Prostate gland (tissue), 2 donors: ENCODE measurements around the gene BHLHE40.

Source experiments
- POLR2AphosphoS5 ChIP-seq: sonication (generic); formaldehyde crosslinking; IDR thresholded peaks from one replicate; pipeline ENCODE4 v1.6.1; 2017; ENCODE audit warnings: antibody characterized with exemption
- TF ChIP-seq, protein P1 (sequence below), 4 experiments: fragments of 200-600 bp in 2 of 4; fragments of 450-650 bp in 2 of 4; sonication (generic) in 2 of 4; IDR thresholded peaks; 1 replicate in 3 of 4; 2 replicates in 1 of 4; pipeline ENCODE4 v1.5.1; 2016 to 2019; ENCODE audit warnings: antibody characterized with exemption in 4 of 4, mild to moderate bottlenecking in 2 of 4, moderate library complexity in 2 of 4

DNA sequence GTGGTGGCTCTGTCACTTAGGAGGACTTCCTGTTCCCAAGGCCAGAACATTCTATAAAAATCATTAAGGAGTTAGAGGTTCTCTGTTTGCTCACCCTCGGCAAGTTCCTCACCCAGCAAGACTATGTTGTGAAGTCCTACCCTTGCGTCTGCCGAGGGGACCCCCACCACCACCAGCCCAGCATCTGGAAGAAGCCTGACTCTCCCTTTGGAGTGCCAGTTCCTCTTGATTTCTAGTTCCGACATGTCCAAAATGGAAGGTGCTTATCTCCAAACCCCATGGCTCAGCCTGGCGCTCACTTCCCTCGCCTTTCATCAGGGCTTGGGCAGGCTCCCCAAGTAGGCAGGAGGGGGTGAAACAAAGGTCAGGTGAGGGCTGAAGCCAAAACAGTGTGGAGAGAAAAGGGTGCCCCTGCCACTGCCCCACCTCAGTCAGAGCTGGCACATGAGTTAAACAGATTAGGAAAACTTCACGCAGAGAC is 41.0 kb downstream of the BHLHE40 start:
- TF ChIP-seq, protein P1, sequence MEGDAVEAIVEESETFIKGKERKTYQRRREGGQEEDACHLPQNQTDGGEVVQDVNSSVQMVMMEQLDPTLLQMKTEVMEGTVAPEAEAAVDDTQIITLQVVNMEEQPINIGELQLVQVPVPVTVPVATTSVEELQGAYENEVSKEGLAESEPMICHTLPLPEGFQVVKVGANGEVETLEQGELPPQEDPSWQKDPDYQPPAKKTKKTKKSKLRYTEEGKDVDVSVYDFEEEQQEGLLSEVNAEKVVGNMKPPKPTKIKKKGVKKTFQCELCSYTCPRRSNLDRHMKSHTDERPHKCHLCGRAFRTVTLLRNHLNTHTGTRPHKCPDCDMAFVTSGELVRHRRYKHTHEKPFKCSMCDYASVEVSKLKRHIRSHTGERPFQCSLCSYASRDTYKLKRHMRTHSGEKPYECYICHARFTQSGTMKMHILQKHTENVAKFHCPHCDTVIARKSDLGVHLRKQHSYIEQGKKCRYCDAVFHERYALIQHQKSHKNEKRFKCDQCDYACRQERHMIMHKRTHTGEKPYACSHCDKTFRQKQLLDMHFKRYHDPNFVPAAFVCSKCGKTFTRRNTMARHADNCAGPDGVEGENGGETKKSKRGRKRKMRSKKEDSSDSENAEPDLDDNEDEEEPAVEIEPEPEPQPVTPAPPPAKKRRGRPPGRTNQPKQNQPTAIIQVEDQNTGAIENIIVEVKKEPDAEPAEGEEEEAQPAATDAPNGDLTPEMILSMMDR (IDR thresholded peaks at IDR 0.05): no peak
- no peak for TF ChIP-seq POLR2AphosphoS5
